Mononuclear cell (primary cell): ENCODE data around the gene ADM5. TPM values are rescaled to one million over a fixed set of nuclear protein-coding genes. Genes with fewer than 3 reads are reported as not detected.
A peak's percentile ranks its signal among the peaks of the same experiment; 100 is the strongest.

Experiments
- H3K27me3 ChIP-seq: 2 replicates; pipeline ENCODE4 v1.6.0; 2011; ENCODE audit warnings: low read length, control low read depth; ENCODE audit not compliant: insufficient read depth
- H3K4me1 ChIP-seq: 2 replicates; pipeline ENCODE4 v1.5.1; 2011; ENCODE audit warnings: mild to moderate bottlenecking, low read length, control low read depth; ENCODE audit not compliant: insufficient read depth
- H3K4me3 ChIP-seq: 2 replicates; pipeline ENCODE4 v1.5.1; 2011; ENCODE audit warnings: mild to moderate bottlenecking, low read length, moderate library complexity
- H3K9me3 ChIP-seq: 2 replicates; pipeline ENCODE4 v1.5.1; 2011; ENCODE audit warnings: low read depth, mild to moderate bottlenecking, control low read depth, low read length
- total RNA-seq: library from RNA; depleted of rRNA; stranded (reverse); fragments of >200 nt; gene quantifications from one replicate; pipeline ENCODE4 v1.2.3, GENCODE V29; 2012

The ADM5 gene
- total RNA-seq, 1 donor = 0.84 TPM

GRCh38 chr19:49667473-49667872, 21.9 kb upstream of the ADM5 start:
- Histone ChIP-seq H3K9me3 (no peaks in the 10 kb centered on the region), H3K27me3 (no peaks in the 10 kb centered on the region), H3K4me1 (peaks cover 28% of the 10 kb centered on the region), H3K4me3 (no peak overlapping the region)

- no peaks in the 10 kb centered on the region for H3K9me3 ChIP-seq
- H3K4me3 ChIP-seq = no peak overlapping the region
- no peaks in the 10 kb centered on the region for H3K27me3 ChIP-seq
- H3K4me1 ChIP-seq = peaks cover 13% of the 10 kb centered on the region
Measured at GRCh38 chr19:49669516-49669915, 19.9 kb upstream of the ADM5 start.

- no peak overlapping the region for H3K4me3 ChIP-seq
- no peaks in the 10 kb centered on the region for H3K9me3 ChIP-seq
- peaks cover 15% of the 10 kb centered on the region for H3K4me1 ChIP-seq
Measured at GRCh38 chr19:49672131-49672919, 17.1 kb upstream of the ADM5 start.

GRCh38 chr19:49676136-49676783, 13.1 kb upstream of the ADM5 start:
- Histone ChIP-seq H3K4me3 (peak overlapping the region; percentile 91), H3K4me1 (peaks cover 48% of the 10 kb centered on the region), H3K27me3 (no peaks in the 10 kb centered on the region), H3K9me3 (no peaks in the 10 kb centered on the region)

More at GRCh38 chr19:49672131-49672919, 17.1 kb upstream of the ADM5 start:
- H3K27me3 ChIP-seq = no peaks in the 10 kb centered on the region

GRCh38 chr19:49676784-49677230, 12.6 kb upstream of the ADM5 start:
- H3K4me3 ChIP-seq = peak overlapping the region; percentile 91
- H3K4me1 ChIP-seq = peaks cover 48% of the 10 kb centered on the region
- no peaks in the 10 kb centered on the region for H3K9me3 ChIP-seq
- no peaks in the 10 kb centered on the region for H3K27me3 ChIP-seq

GRCh38 chr19:49677231-49677900, 12.0 kb upstream of the ADM5 start, which contains the start of gene PRMT1:
Gene PRMT1 (plus strand): TSS chr19:49677271. CDS start chr19:49677281, 10 bp downstream.
- Histone ChIP-seq H3K4me1 (peaks cover 43% of the 10 kb centered on the region), H3K4me3 (peak within 1 kb of the TSS; percentile 91), H3K27me3 (no peaks in the 10 kb centered on the region), H3K9me3 (no peaks in the 10 kb centered on the region)

- Histone ChIP-seq H3K4me3 (peak overlapping the region; percentile 91), H3K27me3 (no peaks in the 10 kb centered on the region), H3K4me1 (peaks cover 43% of the 10 kb centered on the region), H3K9me3 (no peaks in the 10 kb centered on the region)
Measured at GRCh38 chr19:49677901-49678674, 11.3 kb upstream of the ADM5 start.

- no peaks in the 10 kb centered on the region for H3K27me3 ChIP-seq
- no peaks in the 10 kb centered on the region for H3K9me3 ChIP-seq
- peaks cover 43% of the 10 kb centered on the region for H3K4me1 ChIP-seq
- no peak overlapping the region for H3K4me3 ChIP-seq
Measured at GRCh38 chr19:49678985-49679770, 10.2 kb upstream of the ADM5 start.

- peaks cover 43% of the 10 kb centered on the region for H3K4me1 ChIP-seq
- H3K4me3 ChIP-seq = no peak overlapping the region
- H3K9me3 ChIP-seq = no peaks in the 10 kb centered on the region
- no peaks in the 10 kb centered on the region for H3K27me3 ChIP-seq
Measured at GRCh38 chr19:49679771-49680413, 9.5 kb upstream of the ADM5 start.

GRCh38 chr19:49680421-49681351, 8.7 kb upstream of the ADM5 start:
- H3K4me1 ChIP-seq = peaks cover 39% of the 10 kb centered on the region
- no peak overlapping the region for H3K4me3 ChIP-seq

GRCh38 chr19:49681830-49682229, 7.6 kb upstream of the ADM5 start:
- Histone ChIP-seq H3K4me3 (no peak overlapping the region), H3K4me1 (peaks cover 33% of the 10 kb centered on the region), H3K27me3 (no peaks in the 10 kb centered on the region), H3K9me3 (no peaks in the 10 kb centered on the region)

More at GRCh38 chr19:49680421-49681351, 8.7 kb upstream of the ADM5 start:
- H3K9me3 ChIP-seq = no peaks in the 10 kb centered on the region
- H3K27me3 ChIP-seq = no peaks in the 10 kb centered on the region

- Histone ChIP-seq H3K4me1 (peaks cover 33% of the 10 kb centered on the region), H3K4me3 (no peak overlapping the region), H3K27me3 (no peaks in the 10 kb centered on the region), H3K9me3 (no peaks in the 10 kb centered on the region)
Measured at GRCh38 chr19:49682274-49682673, 7.1 kb upstream of the ADM5 start.

GRCh38 chr19:49683814-49684250, 5.6 kb upstream of the ADM5 start:
- H3K4me3 ChIP-seq = no peak overlapping the region
- no peaks in the 10 kb centered on the region for H3K9me3 ChIP-seq
- peaks cover 26% of the 10 kb centered on the region for H3K4me1 ChIP-seq
- no peaks in the 10 kb centered on the region for H3K27me3 ChIP-seq
